SK-N-SH (cell line): ENCODE measurements around the gene XXYLT1.

Experiments
- CTCF ChIP-seq: fragments of 200-600 bp; sonication (generic); IDR thresholded peaks from 2 replicates; pipeline ENCODE4 v1.6.1; 2017; ENCODE audit warnings: antibody characterized with exemption, mild to moderate bottlenecking, moderate library complexity
- EP300 ChIP-seq, 2 experiments: IDR thresholded peaks; 2 replicates each; pipeline versions ENCODE4 v1.4.0 to v1.6.1; 2012; ENCODE audit warnings: borderline replicate concordance in 1 of 2, low read depth in 1 of 2, low read length in 1 of 2
- EZH2phosphoT487 ChIP-seq: fragments of 200-600 bp; sonication (generic); IDR thresholded peaks from 2 replicates; pipeline ENCODE4 v1.6.1; 2017; ENCODE audit warnings: low read depth, mixed run types, mild to moderate bottlenecking, antibody characterized with exemption, moderate library complexity, borderline replicate concordance
- JUND ChIP-seq: IDR thresholded peaks from 2 replicates; pipeline ENCODE4 v1.4.0; 2012
- MAX ChIP-seq: IDR thresholded peaks from 2 replicates; pipeline ENCODE4 v1.4.0; 2012; ENCODE audit warnings: low read depth
- MXI1 ChIP-seq: IDR thresholded peaks from 2 replicates; pipeline ENCODE4 v1.6.1; 2012; ENCODE audit warnings: mild to moderate bottlenecking, low read depth, low read length, improper control_type of control experiment
- NFIC ChIP-seq: IDR thresholded peaks from 2 replicates; pipeline ENCODE4 v1.4.0; 2012; ENCODE audit warnings: borderline replicate concordance
- NRF1 ChIP-seq: IDR thresholded peaks from 2 replicates; pipeline ENCODE4 v1.6.1; 2012; ENCODE audit warnings: low read depth, mild to moderate bottlenecking, low read length
- PBX3 ChIP-seq: IDR thresholded peaks from 2 replicates; pipeline ENCODE4; 2012
- SIN3A ChIP-seq: IDR thresholded peaks from 2 replicates; pipeline ENCODE4 v1.6.1; 2012; ENCODE audit warnings: low read depth, mild to moderate bottlenecking, low read length, moderate library complexity, borderline replicate concordance
- SMC3 ChIP-seq: IDR thresholded peaks from 2 replicates; pipeline ENCODE4 v1.6.1; 2012; ENCODE audit warnings: low read depth, low read length, improper control_type of control experiment
- TAF1 ChIP-seq: IDR thresholded peaks from 2 replicates; pipeline ENCODE4 v1.6.1; 2012; ENCODE audit warnings: low read depth, mild to moderate bottlenecking, low read length, moderate library complexity, borderline replicate concordance
- USF1 ChIP-seq: IDR thresholded peaks from 2 replicates; pipeline ENCODE4 v1.4.0; 2012; ENCODE audit warnings: low read depth, borderline replicate concordance
- TF ChIP-seq, protein P1 (sequence below): fragments of 150-350 bp; IDR thresholded peaks from 2 replicates; pipeline ENCODE4 v1.6.1; 2017; ENCODE audit warnings: antibody characterized with exemption, low read length, low read depth, borderline replicate concordance

GRCh38 chr3:195247863-195248189 lies 23.1 kb downstream of the XXYLT1 start:
- no peak for TF ChIP-seq CTCF
- TF ChIP-seq EP300 (IDR thresholded peaks at IDR 0.05; ENCODE audit: borderline replicate concordance in 1 of 2, low read depth in 1 of 2, low read length in 1 of 2) = no peak
- TF ChIP-seq EZH2phosphoT487 = no peak
- TF ChIP-seq USF1 = no peak
- TF ChIP-seq JUND = no peak
- TF ChIP-seq PBX3 = no peak
- no peak for TF ChIP-seq NRF1
- no peak for TF ChIP-seq SIN3A
- TF ChIP-seq MAX = no peak
- TF ChIP-seq SMC3 = no peak
- TF ChIP-seq TAF1 = no peak
- TF ChIP-seq NFIC = no peak
- no peak for TF ChIP-seq MXI1
- TF ChIP-seq, protein P1, sequence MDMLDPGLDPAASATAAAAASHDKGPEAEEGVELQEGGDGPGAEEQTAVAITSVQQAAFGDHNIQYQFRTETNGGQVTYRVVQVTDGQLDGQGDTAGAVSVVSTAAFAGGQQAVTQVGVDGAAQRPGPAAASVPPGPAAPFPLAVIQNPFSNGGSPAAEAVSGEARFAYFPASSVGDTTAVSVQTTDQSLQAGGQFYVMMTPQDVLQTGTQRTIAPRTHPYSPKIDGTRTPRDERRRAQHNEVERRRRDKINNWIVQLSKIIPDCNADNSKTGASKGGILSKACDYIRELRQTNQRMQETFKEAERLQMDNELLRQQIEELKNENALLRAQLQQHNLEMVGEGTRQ = no peak
